ENCODE measurements around the gene KDSR.

KDSR gene

GRCh38 chr18:63313396-63313917 lies 53.5 kb downstream of the KDSR start:
- Mint-ChIP-seq H3K27ac (no peak overlapping the region), H3K27me3 (ENCODE audit: low read depth) (no peaks in the 10 kb centered on the region), H3K36me3 (ENCODE audit: low read depth) (peaks cover 72% of the 10 kb centered on the region), H3K4me3 (peak overlapping the region; percentile 93), H3K9me3 (no peaks in the 10 kb centered on the region), H3K4me1 (ENCODE audit: low read depth) (peaks cover 66% of the 10 kb centered on the region)
- no peak for DNase-seq (ENCODE audit: low spot score)

GRCh38 chr18:63312737-63313395 lies 54.1 kb downstream of the KDSR start:
- H3K27me3 Mint-ChIP-seq (ENCODE audit: low read depth), result no peaks in the 10 kb centered on the region
- no peak for DNase-seq (ENCODE audit: low spot score)
- H3K27ac Mint-ChIP-seq, result no peak overlapping the region
- peak overlapping the region; percentile 93 for H3K4me3 Mint-ChIP-seq
- peaks cover 73% of the 10 kb centered on the region for H3K36me3 Mint-ChIP-seq (ENCODE audit: low read depth)
- H3K4me1 Mint-ChIP-seq (ENCODE audit: low read depth), result peaks cover 68% of the 10 kb centered on the region
- no peaks in the 10 kb centered on the region for H3K9me3 Mint-ChIP-seq

GRCh38 chr18:63312019-63312409 lies 55.0 kb downstream of the KDSR start:
- DNase-seq (ENCODE audit: low spot score), result no peak
- Mint-ChIP-seq H3K4me3 (peak overlapping the region; percentile 47), H3K4me1 (ENCODE audit: low read depth) (peaks cover 72% of the 10 kb centered on the region), H3K27me3 (ENCODE audit: low read depth) (no peaks in the 10 kb centered on the region), H3K36me3 (ENCODE audit: low read depth) (peaks cover 68% of the 10 kb centered on the region), H3K27ac (no peak overlapping the region), H3K9me3 (no peaks in the 10 kb centered on the region)

- H3K4me1 Mint-ChIP-seq (ENCODE audit: low read depth), result peaks cover 75% of the 10 kb centered on the region
- H3K27me3 Mint-ChIP-seq (ENCODE audit: low read depth), result no peaks in the 10 kb centered on the region
- no peak overlapping the region for H3K4me3 Mint-ChIP-seq
- H3K9me3 Mint-ChIP-seq, result no peaks in the 10 kb centered on the region
- peaks cover 69% of the 10 kb centered on the region for H3K36me3 Mint-ChIP-seq (ENCODE audit: low read depth)
- DNase-seq (ENCODE audit: low spot score), result no peak
- no peak overlapping the region for H3K27ac Mint-ChIP-seq
These were observed 55.6 kb downstream of the KDSR start for GRCh38 chr18:63311118-63312018.

GRCh38 chr18:63309422-63309821 lies 57.6 kb downstream of the KDSR start:
- Mint-ChIP-seq H3K27me3 (ENCODE audit: low read depth) (no peaks in the 10 kb centered on the region), H3K4me1 (ENCODE audit: low read depth) (peaks cover 71% of the 10 kb centered on the region), H3K4me3 (peak overlapping the region; percentile 28), H3K36me3 (ENCODE audit: low read depth) (peaks cover 61% of the 10 kb centered on the region), H3K9me3 (no peaks in the 10 kb centered on the region), H3K27ac (peak overlapping the region; percentile 35)
- DNase-seq (ENCODE audit: low spot score), result no peak

GRCh38 chr18:63307551-63308200 lies 59.3 kb downstream of the KDSR start:
- Mint-ChIP-seq H3K27me3 (ENCODE audit: low read depth) (no peaks in the 10 kb centered on the region), H3K9me3 (no peaks in the 10 kb centered on the region), H3K4me3 (no peak overlapping the region), H3K27ac (no peak overlapping the region), H3K4me1 (ENCODE audit: low read depth) (peaks cover 69% of the 10 kb centered on the region), H3K36me3 (ENCODE audit: low read depth) (peaks cover 58% of the 10 kb centered on the region)
- DNase-seq (ENCODE audit: low spot score), result no peak

GRCh38 chr18:63306819-63307550 lies 60.0 kb downstream of the KDSR start:
- H3K4me1 Mint-ChIP-seq (ENCODE audit: low read depth), result peaks cover 70% of the 10 kb centered on the region
- no peak overlapping the region for H3K27ac Mint-ChIP-seq
- no peak overlapping the region for H3K4me3 Mint-ChIP-seq
- H3K27me3 Mint-ChIP-seq (ENCODE audit: low read depth), result no peaks in the 10 kb centered on the region
- peaks cover 60% of the 10 kb centered on the region for H3K36me3 Mint-ChIP-seq (ENCODE audit: low read depth)
- H3K9me3 Mint-ChIP-seq, result no peaks in the 10 kb centered on the region
- DNase-seq (ENCODE audit: low spot score), result no peak

GRCh38 chr18:63306249-63306648 lies 60.8 kb downstream of the KDSR start:
- Mint-ChIP-seq H3K9me3 (no peaks in the 10 kb centered on the region), H3K4me1 (ENCODE audit: low read depth) (peaks cover 69% of the 10 kb centered on the region), H3K27me3 (ENCODE audit: low read depth) (no peaks in the 10 kb centered on the region), H3K4me3 (no peak overlapping the region), H3K27ac (no peak overlapping the region), H3K36me3 (ENCODE audit: low read depth) (peaks cover 58% of the 10 kb centered on the region)
- no peak for DNase-seq (ENCODE audit: low spot score)

- DNase-seq (ENCODE audit: low spot score), result no peak
- Mint-ChIP-seq H3K4me1 (ENCODE audit: low read depth) (peaks cover 77% of the 10 kb centered on the region), H3K4me3 (peak overlapping the region; percentile 56), H3K27me3 (ENCODE audit: low read depth) (no peaks in the 10 kb centered on the region), H3K36me3 (ENCODE audit: low read depth) (peaks cover 69% of the 10 kb centered on the region), H3K27ac (peak overlapping the region; percentile 72), H3K9me3 (no peaks in the 10 kb centered on the region)
These were observed 63.5 kb downstream of the KDSR start for GRCh38 chr18:63303547-63303946.

- peak overlapping the region; percentile 73 for H3K27ac Mint-ChIP-seq
- H3K4me1 Mint-ChIP-seq (ENCODE audit: low read depth), result peaks cover 79% of the 10 kb centered on the region
- H3K36me3 Mint-ChIP-seq (ENCODE audit: low read depth), result peaks cover 71% of the 10 kb centered on the region
- no peaks in the 10 kb centered on the region for H3K9me3 Mint-ChIP-seq
- H3K27me3 Mint-ChIP-seq (ENCODE audit: low read depth), result no peaks in the 10 kb centered on the region
- H3K4me3 Mint-ChIP-seq, result peak overlapping the region; percentile 66
- no peak for DNase-seq (ENCODE audit: low spot score)
These were observed 64.2 kb downstream of the KDSR start for GRCh38 chr18:63302636-63303405.

GRCh38 chr18:63302220-63302619 lies 64.8 kb downstream of the KDSR start:
- Mint-ChIP-seq H3K4me3 (peak overlapping the region; percentile 66), H3K9me3 (no peaks in the 10 kb centered on the region), H3K27me3 (ENCODE audit: low read depth) (no peaks in the 10 kb centered on the region), H3K27ac (peak overlapping the region; percentile 73), H3K36me3 (ENCODE audit: low read depth) (peaks cover 74% of the 10 kb centered on the region), H3K4me1 (ENCODE audit: low read depth) (peaks cover 76% of the 10 kb centered on the region)
- no peak for DNase-seq (ENCODE audit: low spot score)

GRCh38 chr18:63301434-63301833 lies 65.6 kb downstream of the KDSR start:
- Mint-ChIP-seq H3K9me3 (no peaks in the 10 kb centered on the region), H3K4me1 (ENCODE audit: low read depth) (peaks cover 73% of the 10 kb centered on the region), H3K27ac (peak overlapping the region; percentile 67), H3K27me3 (ENCODE audit: low read depth) (no peaks in the 10 kb centered on the region), H3K4me3 (peak overlapping the region; percentile 61), H3K36me3 (ENCODE audit: low read depth) (peaks cover 72% of the 10 kb centered on the region)
- DNase-seq (ENCODE audit: low spot score), result no peak
